ENCODE data around the gene ARRDC4. TPM values are rescaled to one million over a fixed set of nuclear protein-coding genes. Genes with fewer than 3 reads are reported as not detected.

ARRDC4 gene
- total RNA-seq, 1 experiment from 2014 or later, result 2.1 TPM

- no peaks in the 10 kb centered on the region for H3K4me1 ChIP-seq (ENCODE audit: insufficient read depth, low read length, poor library complexity, severe bottlenecking)
- H3K9me3 ChIP-seq (ENCODE audit: low read depth, low read length, poor library complexity, severe bottlenecking), result no peaks in the 10 kb centered on the region
- TF ChIP-seq CTCF (conservative IDR thresholded peaks at IDR 0.05; ENCODE audit: low read depth, low read length) (no peak), EZH2 (IDR thresholded peaks at IDR 0.05; ENCODE audit: borderline replicate concordance, low read depth, low read length, poor library complexity, severe bottlenecking) (no peak)
- no TSS peak for BruUV-seq (replicated peaks)
- no peak overlapping the region for H3K27ac ChIP-seq (ENCODE audit: low read depth, low read length, poor library complexity, severe bottlenecking)
- intact Hi-C loops (cut with micrococcal nuclease; ENCODE audit: unreplicated experiment), result no loop called here
- CTCF ChIA-PET, result no interaction called here
- H3K36me3 ChIP-seq (ENCODE audit: insufficient read depth, low read length, poor library complexity, severe bottlenecking), result no peaks in the 10 kb centered on the region
- H3K4me3 ChIP-seq (ENCODE audit: low read depth, low read length, poor library complexity, severe bottlenecking), result no peak overlapping the region
- no peak for DNase-seq (ENCODE audit: low spot score)
- peaks cover 20% of the 10 kb centered on the region for H3K27me3 ChIP-seq (replicated peaks; ENCODE audit: insufficient read depth, low read depth, low read length, poor library complexity)
- POLR2A ChIA-PET (ENCODE audit: low non-redundant PET), result no interaction called here
These were observed 7.2 kb upstream of the ARRDC4 start for GRCh38 chr15:97953254-97953653.

- CTCF ChIA-PET, result no interaction called here
- no TSS peak for BruUV-seq (replicated peaks)
These were observed 6.8 kb upstream of the ARRDC4 start for GRCh38 chr15:97953748-97954147.

DNA sequence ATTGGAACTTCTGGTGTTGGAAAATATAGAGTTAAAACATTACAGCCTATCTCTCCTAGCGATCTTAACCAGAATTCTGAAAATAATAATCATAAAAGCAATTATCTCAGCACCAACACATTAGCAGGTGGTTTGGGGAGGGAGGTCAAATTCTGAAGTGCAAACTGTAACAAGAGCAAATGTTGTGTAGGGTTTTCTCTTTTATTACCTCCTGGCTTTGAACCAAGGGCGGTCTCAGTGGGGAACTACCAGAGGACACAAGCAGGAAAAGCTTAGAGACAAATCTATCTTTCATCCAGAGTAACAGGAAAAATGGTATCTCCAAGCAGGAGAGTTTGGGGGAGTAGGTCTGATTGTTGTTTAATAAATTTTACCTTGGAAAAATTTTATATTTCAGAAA lies 5.5 kb upstream of the ARRDC4 start:
- Histone ChIP-seq H3K36me3 (ENCODE audit: insufficient read depth, low read length, poor library complexity, severe bottlenecking) (no peaks in the 10 kb centered on the region), H3K9me3 (ENCODE audit: low read depth, low read length, poor library complexity, severe bottlenecking) (no peaks in the 10 kb centered on the region), H3K27ac (ENCODE audit: low read depth, low read length, poor library complexity, severe bottlenecking) (no peak overlapping the region), H3K27me3 (replicated peaks; ENCODE audit: insufficient read depth, low read depth, low read length, poor library complexity) (peaks cover 17% of the 10 kb centered on the region), H3K4me1 (ENCODE audit: insufficient read depth, low read length, poor library complexity, severe bottlenecking) (peaks cover 6% of the 10 kb centered on the region), H3K4me3 (ENCODE audit: low read depth, low read length, poor library complexity, severe bottlenecking) (no peak overlapping the region)
- DNase-seq (ENCODE audit: low spot score), result no peak
- ChIA-PET POLR2A (ENCODE audit: low non-redundant PET) (no interaction called here), CTCF (no interaction called here)
- intact Hi-C loops (cut with micrococcal nuclease; ENCODE audit: unreplicated experiment), result no loop called here
- no peak for TF ChIP-seq EZH2 (IDR thresholded peaks at IDR 0.05; ENCODE audit: borderline replicate concordance, low read depth, low read length, poor library complexity, severe bottlenecking)
- TF ChIP-seq CTCF (conservative IDR thresholded peaks at IDR 0.05; ENCODE audit: low read depth, low read length), result no peak
- BruUV-seq (replicated peaks), result no TSS peak

More at GRCh38 chr15:97953748-97954147, 6.8 kb upstream of the ARRDC4 start:
- POLR2A ChIA-PET (ENCODE audit: low non-redundant PET), result no interaction called here
- H3K36me3 ChIP-seq (ENCODE audit: insufficient read depth, low read length, poor library complexity, severe bottlenecking), result no peaks in the 10 kb centered on the region
- no peak for TF ChIP-seq EZH2 (IDR thresholded peaks at IDR 0.05; ENCODE audit: borderline replicate concordance, low read depth, low read length, poor library complexity, severe bottlenecking)
- TF ChIP-seq CTCF (conservative IDR thresholded peaks at IDR 0.05; ENCODE audit: low read depth, low read length), result no peak
- no peak overlapping the region for H3K27ac ChIP-seq (ENCODE audit: low read depth, low read length, poor library complexity, severe bottlenecking)
- no peaks in the 10 kb centered on the region for H3K9me3 ChIP-seq (ENCODE audit: low read depth, low read length, poor library complexity, severe bottlenecking)
- H3K4me1 ChIP-seq (ENCODE audit: insufficient read depth, low read length, poor library complexity, severe bottlenecking), result no peaks in the 10 kb centered on the region
- DNase-seq (ENCODE audit: low spot score), result no peak
- no peak overlapping the region for H3K4me3 ChIP-seq (ENCODE audit: low read depth, low read length, poor library complexity, severe bottlenecking)
- intact Hi-C loops (cut with micrococcal nuclease; ENCODE audit: unreplicated experiment), result no loop called here
- H3K27me3 ChIP-seq (replicated peaks; ENCODE audit: insufficient read depth, low read depth, low read length, poor library complexity), result peaks cover 20% of the 10 kb centered on the region

Data from A673 (cell line).